Ascending aorta (tissue), 2 donors: ENCODE results near the gene DRAXIN. TPM values are rescaled to one million over a fixed set of nuclear protein-coding genes. Genes with fewer than 3 reads are reported as not detected.

Source experiments
- DNase-seq, 2 donors: peaks; one replicate each; pipeline ENCODE4 v3.0.0-alpha.2; 2019; ENCODE audit warnings: low spot score in 2 of 2
- H3K27ac ChIP-seq, 2 donors: fragments of 200-600 bp; sonication (generic); one replicate each; pipeline ENCODE4 v1.5.1; 2016 to 2017; ENCODE audit warnings: mild to moderate bottlenecking in 1 of 2
- H3K27me3 ChIP-seq: fragments of 200-600 bp; sonication (generic); one replicate; pipeline ENCODE4 v1.5.1; 2017
- H3K36me3 ChIP-seq, 2 donors: fragments of 200-600 bp; sonication (generic); one replicate each; pipeline ENCODE4 v1.5.1; 2016
- H3K4me1 ChIP-seq, 2 donors: fragments of 200-600 bp; sonication (generic); one replicate each; pipeline ENCODE4 v1.5.1; 2016 to 2017; ENCODE audit warnings: mild to moderate bottlenecking in 1 of 2
- H3K4me3 ChIP-seq, 2 donors: fragments of 200-600 bp; sonication (generic); one replicate each; pipeline ENCODE4 v1.5.1; 2016 to 2017; ENCODE audit warnings: mild to moderate bottlenecking in 1 of 2
- H3K9me3 ChIP-seq, 2 donors: fragments of 200-600 bp; sonication (generic); one replicate each; pipeline ENCODE4 v1.5.1; 2016
- CTCF ChIP-seq, 3 experiments: fragments of 200-600 bp in 2 of 3; fragments of 450-650 bp in 1 of 3; sonication (generic) in 2 of 3; IDR thresholded peaks; one replicate each; pipeline ENCODE4 v1.5.1; 2016 to 2019; ENCODE audit warnings: antibody characterized with exemption in 3 of 3, mild to moderate bottlenecking in 1 of 3, moderate library complexity in 1 of 3
- intact Hi-C: fragments of 100-400 bp; cut with DNase I; formaldehyde crosslinking; loops from one replicate; pipeline ENCODE4 v1.15.1; 2023
- total RNA-seq: library from RNA; depleted of rRNA; stranded (reverse); fragments of >200 nt; gene quantifications from one replicate; pipeline ENCODE4 v1.1.0, GENCODE V29; 2016

DRAXIN gene
- total RNA-seq, 1 donor from 2014 or later = 1.8 TPM

DNA sequence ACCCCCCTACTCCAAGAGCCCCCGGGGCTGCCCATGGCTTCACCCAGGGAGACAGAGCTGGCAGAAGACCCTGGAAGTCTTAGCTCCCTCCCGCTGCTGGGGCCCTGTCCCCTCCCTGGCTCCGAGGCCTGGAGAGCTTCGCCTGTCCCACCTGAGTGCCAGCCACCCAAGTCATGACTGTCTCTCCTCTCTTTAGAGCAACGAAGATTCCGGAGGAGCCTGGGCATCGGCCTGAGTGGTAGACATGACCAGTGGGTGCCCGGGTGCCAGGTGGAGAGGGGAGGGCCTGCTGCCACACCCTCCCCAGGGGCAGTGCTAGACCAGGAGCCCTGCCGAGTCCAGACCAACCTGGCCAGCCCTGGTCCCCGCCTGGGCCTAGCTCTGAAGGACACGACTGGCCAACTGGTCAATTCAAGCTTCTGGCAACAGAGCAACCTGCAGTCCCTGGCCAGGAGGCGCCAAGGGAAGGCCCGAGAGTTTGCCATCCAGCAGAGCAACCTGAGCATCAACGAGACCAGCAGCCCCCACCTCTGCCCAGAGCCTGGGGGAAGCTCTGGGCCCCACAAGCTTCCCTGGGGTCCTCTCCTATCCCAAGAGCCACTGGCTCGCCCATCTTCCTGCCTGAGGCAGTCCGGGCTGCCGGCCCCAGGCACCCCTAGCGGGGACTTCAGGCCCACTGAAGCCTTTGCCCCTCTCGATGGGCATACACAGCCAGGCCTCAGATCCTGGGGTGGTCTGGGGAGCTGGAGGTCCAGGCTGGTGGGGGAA, 74.3 kb downstream of the DRAXIN start:
- intact Hi-C loops = no loop called here
- no peak for DNase-seq
- no peaks in the 10 kb centered on the region for H3K36me3 ChIP-seq
- peaks cover 10% of the 10 kb centered on the region for H3K27me3 ChIP-seq
- no peak for TF ChIP-seq CTCF (IDR thresholded peaks at IDR 0.05)
- H3K27ac ChIP-seq = no peak overlapping the region
- no peak overlapping the region for H3K4me3 ChIP-seq
- H3K9me3 ChIP-seq = no peaks in the 10 kb centered on the region
- H3K4me1 ChIP-seq = peaks cover 0 to 3% of the 10 kb centered on the region in 2 donors

GRCh38 chr1:11766429-11766776, 74.9 kb downstream of the DRAXIN start:
- Histone ChIP-seq H3K4me3 (no peak overlapping the region), H3K4me1 (peaks cover 0 to 3% of the 10 kb centered on the region in 2 donors), H3K36me3 (no peaks in the 10 kb centered on the region), H3K9me3 (no peaks in the 10 kb centered on the region), H3K27ac (no peak overlapping the region), H3K27me3 (peaks cover 10% of the 10 kb centered on the region)
- intact Hi-C loops = no loop called here
- DNase-seq = no peak
- no peak for TF ChIP-seq CTCF (IDR thresholded peaks at IDR 0.05)

DNA sequence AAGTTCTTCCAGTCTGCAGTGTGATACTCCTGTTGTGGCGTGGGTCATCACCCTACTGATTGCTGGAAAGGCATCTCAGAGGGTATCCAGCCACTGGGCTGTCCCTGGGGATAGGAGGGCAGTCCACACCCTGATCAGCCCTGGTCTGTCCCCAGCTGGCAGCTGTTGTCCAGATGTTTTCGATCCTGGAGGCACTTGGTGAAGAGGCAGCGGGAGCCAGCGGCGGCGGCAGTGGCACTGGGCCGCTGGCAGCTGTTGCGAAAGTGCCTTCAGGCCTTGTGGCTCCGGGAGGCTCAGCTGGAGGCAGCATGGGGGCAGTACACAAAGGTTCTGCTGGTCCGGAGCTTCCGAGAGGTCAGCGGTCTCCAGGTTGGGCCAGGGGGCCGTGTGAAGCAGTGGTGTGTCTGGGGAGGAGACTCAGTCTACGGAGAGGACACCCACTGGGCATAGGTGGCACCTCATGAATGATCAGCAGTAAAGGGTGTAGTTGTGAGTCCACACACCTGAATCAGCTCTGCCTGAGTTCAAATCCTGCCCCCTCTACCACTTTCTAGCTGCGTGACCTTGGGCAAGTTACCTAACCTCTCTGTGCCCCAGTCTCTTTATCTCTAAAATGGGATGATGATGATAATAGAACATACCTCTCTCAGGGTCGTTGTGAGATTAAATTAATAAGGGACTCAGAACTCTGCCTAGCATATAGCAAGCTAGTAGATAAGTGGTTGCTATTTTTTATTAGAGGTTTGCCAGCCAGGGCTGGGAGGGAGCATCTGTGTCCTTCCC, 76.6 kb downstream of the DRAXIN start:
- Histone ChIP-seq H3K9me3 (no peaks in the 10 kb centered on the region), H3K4me1 (no peaks in the 10 kb centered on the region), H3K27ac (no peak overlapping the region), H3K36me3 (no peaks in the 10 kb centered on the region), H3K27me3 (no peaks in the 10 kb centered on the region), H3K4me3 (no peak overlapping the region)
- intact Hi-C loops = no loop called here
- no peak for TF ChIP-seq CTCF (IDR thresholded peaks at IDR 0.05)
- DNase-seq = no peak

- H3K9me3 ChIP-seq = no peaks in the 10 kb centered on the region
- no peak for DNase-seq
- no peak for TF ChIP-seq CTCF (IDR thresholded peaks at IDR 0.05)
- H3K36me3 ChIP-seq = no peaks in the 10 kb centered on the region
- no peak overlapping the region for H3K27ac ChIP-seq
- H3K4me1 ChIP-seq = no peaks in the 10 kb centered on the region
- no peaks in the 10 kb centered on the region for H3K27me3 ChIP-seq
- intact Hi-C loops = no loop called here
- no peak overlapping the region for H3K4me3 ChIP-seq
These were observed 77.3 kb downstream of the DRAXIN start for GRCh38 chr1:11768821-11769220.

GRCh38 chr1:11769274-11769673, 77.8 kb downstream of the DRAXIN start:
- Histone ChIP-seq H3K9me3 (no peaks in the 10 kb centered on the region), H3K27me3 (no peaks in the 10 kb centered on the region), H3K36me3 (no peaks in the 10 kb centered on the region), H3K27ac (no peak overlapping the region), H3K4me1 (no peaks in the 10 kb centered on the region), H3K4me3 (no peak overlapping the region)
- intact Hi-C loops = no loop called here
- DNase-seq = no peak
- no peak for TF ChIP-seq CTCF (IDR thresholded peaks at IDR 0.05)
